Keratinocyte (primary cell): ENCODE measurements around the gene STK32B.

Experiments used
- EZH2 ChIP-seq: IDR thresholded peaks from one replicate; pipeline ENCODE4 v1.6.1; 2012; ENCODE audit warnings: inconsistent platforms, mild to moderate bottlenecking, low read length, moderate library complexity
- TF ChIP-seq, protein P1 (sequence below), 3 experiments: IDR thresholded peaks in 1 of 3; conservative IDR thresholded peaks in 1 of 3; optimal IDR thresholded peaks in 1 of 3; 2 replicates in 2 of 3; 3 replicates in 1 of 3; pipeline versions ENCODE3 to v1.5.1; 2011; ENCODE audit warnings: low read length in 3 of 3, mild to moderate bottlenecking in 3 of 3, moderate library complexity in 2 of 3, control low read depth in 1 of 3, inconsistent platforms in 1 of 3; ENCODE audit not compliant: insufficient read depth in 2 of 3; ENCODE audit errors: extremely low read depth in 1 of 3

GRCh38 chr4:5372198-5372597 is 320.9 kb downstream of the STK32B start:
- TF ChIP-seq, protein P1, sequence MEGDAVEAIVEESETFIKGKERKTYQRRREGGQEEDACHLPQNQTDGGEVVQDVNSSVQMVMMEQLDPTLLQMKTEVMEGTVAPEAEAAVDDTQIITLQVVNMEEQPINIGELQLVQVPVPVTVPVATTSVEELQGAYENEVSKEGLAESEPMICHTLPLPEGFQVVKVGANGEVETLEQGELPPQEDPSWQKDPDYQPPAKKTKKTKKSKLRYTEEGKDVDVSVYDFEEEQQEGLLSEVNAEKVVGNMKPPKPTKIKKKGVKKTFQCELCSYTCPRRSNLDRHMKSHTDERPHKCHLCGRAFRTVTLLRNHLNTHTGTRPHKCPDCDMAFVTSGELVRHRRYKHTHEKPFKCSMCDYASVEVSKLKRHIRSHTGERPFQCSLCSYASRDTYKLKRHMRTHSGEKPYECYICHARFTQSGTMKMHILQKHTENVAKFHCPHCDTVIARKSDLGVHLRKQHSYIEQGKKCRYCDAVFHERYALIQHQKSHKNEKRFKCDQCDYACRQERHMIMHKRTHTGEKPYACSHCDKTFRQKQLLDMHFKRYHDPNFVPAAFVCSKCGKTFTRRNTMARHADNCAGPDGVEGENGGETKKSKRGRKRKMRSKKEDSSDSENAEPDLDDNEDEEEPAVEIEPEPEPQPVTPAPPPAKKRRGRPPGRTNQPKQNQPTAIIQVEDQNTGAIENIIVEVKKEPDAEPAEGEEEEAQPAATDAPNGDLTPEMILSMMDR (optimal IDR thresholded peaks at IDR 0.05 in 1 of 3, IDR thresholded peaks at IDR 0.05 in 1 of 3, conservative IDR thresholded peaks at IDR 0.05 in 1 of 3; ENCODE audit: extremely low read depth in 1 of 3, insufficient read depth in 2 of 3, low read length in 3 of 3), result no peak
- no peak for TF ChIP-seq EZH2
